OCI-LY7 (cell line): ENCODE data around the gene BBX.

Experiments used
- CTCF ChIP-seq: fragments of 200-600 bp; sonication (generic); conservative IDR thresholded peaks from 2 replicates; pipeline ENCODE4 v1.5.1; 2014; ENCODE audit warnings: mild to moderate bottlenecking, antibody characterized with exemption, low read length, moderate library complexity, mixed read lengths
- EZH2phosphoT487 ChIP-seq: fragments of 200-600 bp; sonication (generic); IDR thresholded peaks from 2 replicates; pipeline ENCODE4 v1.6.1; 2018; ENCODE audit warnings: low read depth, borderline replicate concordance, mild to moderate bottlenecking, mixed run types, antibody characterized with exemption, low read length, moderate library complexity, mixed read lengths

GRCh38 chr3:107845380-107846278, 322.9 kb downstream of the BBX start:
- TF ChIP-seq CTCF = no peak
- TF ChIP-seq EZH2phosphoT487 = no peak
